ENCODE measurements around the gene MASP1.
A peak's percentile ranks its signal among the peaks of the same experiment; 100 is the strongest.

Gene MASP1

DNA sequence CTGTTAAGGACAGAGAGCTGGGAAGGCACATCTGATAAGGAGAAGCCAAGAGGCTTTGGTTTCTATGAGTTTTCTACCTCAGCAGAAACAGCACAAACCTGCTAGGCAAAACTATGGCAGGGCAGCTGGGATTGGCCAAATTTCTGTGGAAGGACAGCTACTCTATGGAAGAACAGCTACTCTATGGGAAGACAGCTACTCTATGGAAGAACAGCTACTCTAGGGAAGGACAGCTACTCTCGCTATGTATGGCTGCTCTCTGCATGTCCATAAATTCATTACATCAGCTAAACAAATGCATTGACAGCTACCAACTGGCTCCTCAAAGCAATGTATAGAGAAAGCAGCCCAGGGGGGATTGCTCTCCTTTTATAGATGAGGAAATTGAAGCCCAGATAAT lies 24.8 kb downstream of the MASP1 start:
- DNase-seq (ENCODE audit: low spot score): peak; percentile 28

DNA sequence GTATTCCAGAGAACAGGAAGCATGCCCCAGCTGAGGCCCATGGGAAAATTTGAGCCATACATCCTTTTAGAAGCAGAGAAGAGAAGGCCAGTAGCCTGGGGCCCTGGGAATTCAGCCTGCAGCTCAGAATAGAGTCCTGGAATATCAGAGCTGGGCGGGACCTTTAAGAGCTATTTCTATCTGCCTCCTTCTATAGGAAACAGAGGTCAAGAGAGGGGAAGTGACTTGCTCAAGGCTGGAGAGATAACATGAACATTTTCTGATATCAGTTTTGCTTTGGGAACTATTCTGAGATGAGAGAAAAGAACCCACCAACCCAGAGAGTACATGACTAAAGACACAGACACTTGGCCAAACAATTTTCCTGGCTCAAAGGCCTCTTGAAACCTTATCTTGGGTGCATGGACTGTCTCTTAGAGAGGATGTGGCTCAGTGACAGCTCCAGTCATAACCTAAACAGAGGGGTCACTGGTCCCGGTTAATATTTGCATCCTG lies 26.0 kb downstream of the MASP1 start:
- TF ChIP-seq, protein P1, sequence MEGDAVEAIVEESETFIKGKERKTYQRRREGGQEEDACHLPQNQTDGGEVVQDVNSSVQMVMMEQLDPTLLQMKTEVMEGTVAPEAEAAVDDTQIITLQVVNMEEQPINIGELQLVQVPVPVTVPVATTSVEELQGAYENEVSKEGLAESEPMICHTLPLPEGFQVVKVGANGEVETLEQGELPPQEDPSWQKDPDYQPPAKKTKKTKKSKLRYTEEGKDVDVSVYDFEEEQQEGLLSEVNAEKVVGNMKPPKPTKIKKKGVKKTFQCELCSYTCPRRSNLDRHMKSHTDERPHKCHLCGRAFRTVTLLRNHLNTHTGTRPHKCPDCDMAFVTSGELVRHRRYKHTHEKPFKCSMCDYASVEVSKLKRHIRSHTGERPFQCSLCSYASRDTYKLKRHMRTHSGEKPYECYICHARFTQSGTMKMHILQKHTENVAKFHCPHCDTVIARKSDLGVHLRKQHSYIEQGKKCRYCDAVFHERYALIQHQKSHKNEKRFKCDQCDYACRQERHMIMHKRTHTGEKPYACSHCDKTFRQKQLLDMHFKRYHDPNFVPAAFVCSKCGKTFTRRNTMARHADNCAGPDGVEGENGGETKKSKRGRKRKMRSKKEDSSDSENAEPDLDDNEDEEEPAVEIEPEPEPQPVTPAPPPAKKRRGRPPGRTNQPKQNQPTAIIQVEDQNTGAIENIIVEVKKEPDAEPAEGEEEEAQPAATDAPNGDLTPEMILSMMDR (IDR thresholded peaks at IDR 0.05): no peak
- Histone ChIP-seq H3K4me3 (no peak overlapping the region), H3K27ac (peak overlapping the region in 1 of 2 donors; percentile 40)
- DNase-seq (ENCODE audit: low spot score): peak; percentile 14

More for the DNA sequence above, 24.8 kb downstream of the MASP1 start:
- H3K4me3 ChIP-seq: no peak overlapping the region
- H3K27ac ChIP-seq: peak overlapping the region in 1 of 2 donors; percentile 20
- TF ChIP-seq, protein P1 (IDR thresholded peaks at IDR 0.05): no peak

- DNase-seq (ENCODE audit: low spot score): no peak
- H3K27ac ChIP-seq: peak overlapping the region in 1 of 2 donors; percentile 40
- H3K4me3 ChIP-seq: no peak overlapping the region
- TF ChIP-seq, protein P1 (IDR thresholded peaks at IDR 0.05): no peak
These were observed 26.6 kb downstream of the MASP1 start for GRCh38 chr3:187264911-187265310.

DNA sequence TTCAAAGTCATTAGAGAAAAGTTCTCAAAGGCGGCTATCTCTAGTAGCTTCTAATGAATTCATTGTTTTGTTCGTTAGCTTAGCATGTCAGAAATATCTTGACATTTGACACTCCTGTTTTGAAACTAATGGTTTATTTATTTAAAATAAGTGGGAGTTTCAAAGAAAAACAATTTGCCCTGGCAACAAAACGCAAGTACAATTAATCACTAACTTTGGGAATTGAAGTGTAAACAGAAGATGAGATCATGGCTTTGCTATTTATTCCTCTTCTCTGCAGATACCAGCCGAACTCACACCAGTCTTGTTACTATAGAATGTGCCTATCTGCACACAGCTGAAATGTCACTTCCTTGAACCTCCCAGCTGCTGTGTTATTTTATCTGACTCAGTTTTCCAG lies 27.5 kb downstream of the MASP1 start:
- no peak for DNase-seq (ENCODE audit: low spot score)
- TF ChIP-seq, protein P1 (IDR thresholded peaks at IDR 0.05): no peak
- Histone ChIP-seq H3K4me3 (no peak overlapping the region), H3K27ac (no peak overlapping the region)

DNA sequence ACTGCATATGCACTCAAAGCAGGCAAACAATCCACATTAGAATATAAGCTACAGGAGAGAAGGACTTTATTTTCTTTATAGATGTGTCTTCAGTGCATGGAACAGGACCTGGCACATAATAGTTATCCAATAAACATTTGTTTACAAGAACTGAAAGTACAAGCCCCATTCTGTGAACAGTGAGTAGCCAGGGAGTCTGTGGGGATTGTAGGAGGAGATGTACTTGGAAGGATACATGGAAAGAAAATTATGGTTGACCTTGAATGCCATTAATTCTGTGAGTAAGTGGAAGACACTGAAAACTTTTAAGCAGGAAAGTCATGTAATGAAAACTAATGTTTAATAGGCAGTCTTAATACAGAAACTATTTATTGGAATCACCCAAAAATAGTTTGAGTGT lies 28.3 kb downstream of the MASP1 start:
- peak overlapping the region in 1 of 2 donors; percentile 19 for H3K27ac ChIP-seq
- peak; percentile 12 for DNase-seq (ENCODE audit: low spot score)
- TF ChIP-seq, protein P1 (IDR thresholded peaks at IDR 0.05): no peak
- no peak overlapping the region for H3K4me3 ChIP-seq

- peak; percentile 19 for DNase-seq (ENCODE audit: low spot score)
- TF ChIP-seq, protein P1 (IDR thresholded peaks at IDR 0.05): no peak
- H3K4me3 ChIP-seq: no peak overlapping the region
- H3K27ac ChIP-seq: no peak overlapping the region
These were observed 29.2 kb downstream of the MASP1 start for GRCh38 chr3:187262360-187262759.

DNA sequence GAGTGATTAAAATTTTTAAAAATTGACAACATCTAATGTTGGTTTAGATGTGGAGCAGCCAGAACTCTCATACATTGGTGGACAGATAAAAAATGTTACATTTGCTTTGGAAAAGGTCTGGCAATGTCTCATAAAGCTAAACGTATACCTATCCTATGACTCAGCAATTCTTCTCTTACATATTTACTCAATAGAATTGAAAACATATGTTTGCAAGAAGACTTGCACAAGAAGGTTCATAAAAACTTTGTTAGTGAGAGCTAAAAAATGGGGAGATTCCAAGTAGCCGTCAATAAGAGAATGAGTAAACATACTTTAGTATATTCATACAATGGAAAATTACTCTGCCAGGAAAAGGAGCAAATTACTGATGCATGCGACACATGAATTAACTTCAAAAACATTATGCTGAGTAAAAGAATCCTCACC lies 30.0 kb downstream of the MASP1 start:
- Histone ChIP-seq H3K27ac (no peak overlapping the region), H3K4me3 (no peak overlapping the region)
- TF ChIP-seq, protein P1 (IDR thresholded peaks at IDR 0.05): no peak
- no peak for DNase-seq (ENCODE audit: low spot score)

Data from coronary artery (tissue), 2 donors.